GM18867 (cell line): ENCODE data around the gene CD2AP.

Source experiments
- ATAC-seq: cut with Tn5 transposase; IDR thresholded peaks from one replicate; pipeline ENCODE4 v1.9.1; 2021; ENCODE audit warnings: mild to moderate bottlenecking, moderate library complexity; ENCODE audit not compliant: unreplicated experiment

CD2AP gene

DNA sequence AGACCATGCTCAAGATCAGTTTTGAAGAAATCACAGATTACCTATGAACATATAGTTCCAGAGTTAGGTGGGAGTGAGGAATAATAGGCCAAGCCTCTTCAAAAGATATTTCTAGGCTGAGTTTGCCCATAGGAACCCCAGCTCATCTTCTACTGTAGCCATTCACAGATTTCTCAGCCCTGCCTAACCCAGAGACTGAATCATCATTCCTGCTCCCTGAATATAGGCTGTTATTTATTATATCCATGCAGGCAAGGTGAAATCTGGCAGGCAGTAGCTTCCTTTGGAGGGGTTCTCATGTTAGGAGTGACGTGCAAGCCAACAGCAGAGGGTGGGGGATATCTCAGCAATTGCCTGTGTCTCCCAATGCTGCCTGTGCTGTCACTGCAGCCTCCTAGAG, 195.2 kb downstream of the CD2AP start:
- ATAC-seq = no peak

- no peak for ATAC-seq
Measured at GRCh38 chr6:47674673-47675072, 197.1 kb downstream of the CD2AP start.
